Occipital lobe (tissue), 2 donors: ENCODE data around the gene HTR1D. TPM values are rescaled to one million over a fixed set of nuclear protein-coding genes. Genes with fewer than 3 reads are reported as not detected.
"Not testable (repeated sequence)": the region's sequence is repeated elsewhere in the genome, so short reads cannot be mapped to it uniquely, and the experiment has no call there.

Experiments
- DNase-seq: peaks from one replicate; lab custom pipeline; 2025; lab: John Stamatoyannopoulos, UW
- total RNA-seq: library from RNA; depleted of rRNA; stranded (reverse); fragments of >200 nt; gene quantifications from one replicate; pipeline ENCODE4 v1.2.3, GENCODE V29; 2014

Gene HTR1D, protein sequence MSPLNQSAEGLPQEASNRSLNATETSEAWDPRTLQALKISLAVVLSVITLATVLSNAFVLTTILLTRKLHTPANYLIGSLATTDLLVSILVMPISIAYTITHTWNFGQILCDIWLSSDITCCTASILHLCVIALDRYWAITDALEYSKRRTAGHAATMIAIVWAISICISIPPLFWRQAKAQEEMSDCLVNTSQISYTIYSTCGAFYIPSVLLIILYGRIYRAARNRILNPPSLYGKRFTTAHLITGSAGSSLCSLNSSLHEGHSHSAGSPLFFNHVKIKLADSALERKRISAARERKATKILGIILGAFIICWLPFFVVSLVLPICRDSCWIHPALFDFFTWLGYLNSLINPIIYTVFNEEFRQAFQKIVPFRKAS
- total RNA-seq: not detected

DNA sequence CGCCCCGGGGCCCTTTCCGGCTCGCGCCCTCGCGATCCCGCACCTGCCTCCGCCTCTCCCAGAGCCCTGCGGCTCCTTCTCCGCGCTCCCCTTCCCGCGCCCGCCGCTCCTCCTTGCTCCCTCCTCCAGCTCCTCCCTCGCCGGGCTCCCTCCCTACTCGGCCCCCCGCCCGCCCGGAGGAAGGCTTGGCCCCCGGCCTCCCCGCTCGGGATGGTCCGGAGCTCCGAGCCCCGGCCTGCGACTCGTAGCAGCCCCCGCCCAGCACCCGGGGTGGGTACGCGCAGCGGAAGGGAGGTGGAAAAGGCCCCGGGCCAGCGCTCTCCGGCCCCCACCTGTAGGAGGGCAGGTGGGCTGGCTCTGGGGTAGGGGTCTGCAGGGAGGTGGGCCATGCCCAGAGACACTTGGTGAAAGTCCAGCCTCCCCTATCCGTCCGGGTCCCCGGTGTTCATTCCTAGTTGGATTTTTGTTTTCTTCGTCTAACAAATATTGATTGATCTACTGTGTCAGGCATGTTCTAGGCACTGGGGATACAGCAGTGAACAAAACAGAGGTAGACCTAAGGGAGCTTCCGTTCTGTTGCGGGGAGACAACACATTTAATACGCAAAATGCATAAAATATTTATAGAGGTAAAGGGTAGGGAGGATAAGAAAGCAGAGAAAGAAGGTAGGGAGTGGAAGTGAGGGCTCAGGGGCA lies at the start of gene HTR1D:
Gene HTR1D (minus strand): TSS at position 82 of the 695 bp plus-strand sequence. CDS start 23,283 bp downstream, outside the sequence.
- no peak for DNase-seq

- DNase-seq: no peak
Observed at GRCh38 chr1:23263380-23263887, 46.1 kb upstream of the HTR1D start.

DNA sequence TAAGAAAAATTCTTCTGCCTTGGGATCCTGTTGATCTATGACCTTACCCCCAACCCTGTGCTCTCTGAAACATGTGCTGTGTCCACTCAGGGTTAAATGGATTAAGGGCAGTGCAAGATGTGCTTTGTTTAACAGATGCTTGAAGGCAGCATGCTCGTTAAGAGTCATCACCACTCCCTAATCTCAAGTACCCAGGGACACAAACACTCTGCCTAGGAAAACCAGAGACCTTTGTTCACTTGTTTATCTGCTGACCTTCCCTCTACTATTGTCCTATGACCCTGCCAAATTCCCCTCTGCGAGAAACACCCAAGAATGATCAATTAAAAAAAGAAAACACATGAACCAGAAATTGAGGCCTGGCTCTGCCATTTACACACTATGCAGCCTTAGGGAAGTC lies 40.8 kb upstream of the HTR1D start:
- not testable (repeated sequence) for DNase-seq

GRCh38 chr1:23257371-23257770 lies 40.1 kb upstream of the HTR1D start:
- DNase-seq: not testable (repeated sequence)

DNA sequence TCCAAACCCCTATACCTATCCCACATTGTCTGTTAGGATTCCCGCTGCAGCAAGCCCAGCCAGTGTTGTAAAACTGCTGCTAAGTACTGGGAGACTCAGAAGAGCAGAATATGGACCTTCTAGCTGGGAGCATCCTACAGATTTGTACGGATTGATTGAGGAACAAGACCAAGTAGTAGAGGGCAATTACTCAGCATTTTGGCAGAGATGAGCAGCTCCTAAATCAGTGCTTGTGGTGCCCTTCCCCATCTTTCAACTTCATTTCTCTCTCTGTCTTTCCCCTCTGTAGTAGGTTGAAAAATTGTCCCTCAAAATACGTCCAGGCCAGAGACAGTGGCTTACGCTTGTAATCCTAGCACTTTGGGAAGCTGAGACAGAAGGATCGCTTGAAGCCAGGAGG lies 37.3 kb upstream of the HTR1D start:
- DNase-seq: no peak

- DNase-seq: no peak
Observed at GRCh38 chr1:23251812-23252211, 34.5 kb upstream of the HTR1D start.

- DNase-seq: no peak
Observed at GRCh38 chr1:23249787-23250454, 32.6 kb upstream of the HTR1D start.

- no peak for DNase-seq
Observed at GRCh38 chr1:23247276-23247675, 30.0 kb upstream of the HTR1D start.

- no peak for DNase-seq
Observed at GRCh38 chr1:23246274-23246673, 29.0 kb upstream of the HTR1D start.

DNA sequence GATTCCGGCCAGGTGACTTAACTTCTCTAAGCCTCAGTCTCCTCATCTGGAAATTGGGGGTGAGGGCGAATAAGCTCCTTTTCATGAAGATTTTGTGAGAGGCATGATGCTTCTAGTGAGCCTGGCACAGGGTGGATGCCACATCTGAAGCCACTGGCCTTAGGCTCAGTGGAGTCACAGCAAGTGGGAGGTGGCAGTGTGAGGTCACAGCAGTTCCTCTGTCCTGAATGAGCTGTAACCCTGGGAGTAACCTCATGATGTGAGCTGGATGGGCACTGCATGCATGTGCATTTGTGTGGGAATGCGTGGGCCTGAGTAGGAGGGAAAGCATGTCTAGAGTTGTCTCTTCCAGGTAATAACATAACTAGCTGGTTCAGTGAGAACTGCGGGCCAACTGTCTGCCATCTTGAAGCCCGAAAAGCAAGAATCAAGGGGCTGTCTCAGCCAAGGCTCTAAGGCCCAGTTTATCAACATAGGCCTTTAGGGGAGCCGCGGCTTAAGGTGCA lies 27.0 kb upstream of the HTR1D start:
- no peak for DNase-seq

DNA sequence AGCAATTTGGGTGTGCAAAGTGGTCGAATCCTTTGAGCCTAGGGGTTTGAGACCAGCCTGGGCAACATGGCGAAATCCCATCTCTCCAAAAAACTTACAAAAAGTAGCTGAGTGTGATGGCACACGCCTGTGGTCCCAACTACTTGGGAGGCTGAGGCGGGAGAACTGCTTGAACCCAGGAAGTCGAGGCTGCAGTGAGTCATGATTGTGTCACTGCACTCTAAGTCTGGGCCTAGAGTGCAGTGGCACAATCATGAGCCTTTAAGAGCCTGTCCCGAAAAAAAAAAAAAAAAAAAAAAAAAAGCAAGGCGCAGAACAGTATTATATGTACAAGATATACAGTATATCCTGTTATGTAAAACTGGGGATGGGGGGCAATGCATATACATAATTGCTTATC lies 25.1 kb upstream of the HTR1D start:
- DNase-seq: no peak

DNA sequence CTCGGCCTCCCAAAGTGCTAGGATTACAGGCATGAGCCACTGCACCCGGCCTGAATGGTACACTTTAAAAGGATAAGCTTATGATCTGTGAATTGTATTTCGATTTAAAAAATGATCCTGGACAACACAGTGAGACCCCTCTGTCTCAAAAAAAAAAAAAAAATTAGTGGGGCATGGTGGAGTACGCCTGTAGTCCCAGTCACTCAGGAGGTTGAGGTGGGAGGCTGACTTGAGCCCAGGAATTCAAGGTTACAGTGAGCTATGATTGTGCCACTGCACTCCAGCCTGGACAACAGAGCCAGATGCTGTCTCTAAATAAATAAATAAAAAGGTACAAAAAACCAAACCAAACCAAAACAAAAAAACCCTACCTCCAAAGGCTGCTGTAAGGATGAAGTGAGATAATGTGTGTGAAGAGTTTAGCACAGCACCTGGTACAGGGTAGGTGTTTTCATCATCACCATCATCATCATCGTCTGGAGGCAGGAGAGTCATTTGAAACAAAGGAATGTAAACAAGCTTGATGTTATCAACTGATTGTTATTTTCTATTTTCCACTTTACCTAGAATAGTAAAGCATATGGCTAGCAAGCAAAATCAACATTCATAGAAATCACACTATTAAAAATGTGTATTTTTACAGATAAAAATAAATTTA lies 22.5 kb upstream of the HTR1D start:
- no peak for DNase-seq

- no peak for DNase-seq
Observed at GRCh38 chr1:23238565-23238964, 21.3 kb upstream of the HTR1D start.

DNA sequence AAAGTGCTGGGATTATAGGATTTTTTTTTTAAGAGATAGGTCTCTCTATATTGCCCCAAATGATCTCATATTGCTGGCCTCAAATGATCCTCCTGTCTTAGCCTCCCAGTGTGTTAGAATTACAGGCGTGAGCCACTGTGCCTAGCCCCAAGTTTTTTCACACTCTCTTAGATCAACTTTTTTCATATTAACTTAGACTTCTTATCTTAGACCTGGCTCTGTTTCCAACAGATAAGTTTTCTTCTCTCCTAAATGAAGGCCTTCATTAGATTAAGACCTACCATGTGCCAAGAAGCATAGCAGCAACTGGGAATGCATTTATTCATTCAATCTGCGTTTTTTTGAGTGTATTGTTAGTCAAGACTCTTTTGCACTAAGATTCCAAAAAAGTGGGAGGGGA lies 20.2 kb upstream of the HTR1D start:
- no peak for DNase-seq

DNA sequence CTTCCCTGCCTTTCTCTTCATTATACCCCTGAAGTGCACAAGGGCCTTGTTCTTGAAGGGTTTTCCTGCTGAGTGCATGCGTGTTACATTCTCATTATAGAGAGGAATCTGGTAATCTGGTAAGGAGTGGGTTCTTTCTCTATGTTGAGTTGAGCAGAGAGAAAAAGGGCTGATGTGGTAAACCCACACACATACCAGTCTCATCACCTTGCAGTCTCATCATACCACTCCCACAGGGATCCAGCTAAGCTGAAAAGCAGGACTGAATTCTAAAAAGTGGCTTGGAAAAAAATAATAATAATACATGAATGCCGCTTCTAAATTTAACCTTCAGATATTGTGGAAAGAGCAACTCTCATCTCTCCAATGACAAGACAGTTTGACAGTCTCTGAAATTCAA lies 10.5 kb upstream of the HTR1D start:
- DNase-seq: no peak

DNA sequence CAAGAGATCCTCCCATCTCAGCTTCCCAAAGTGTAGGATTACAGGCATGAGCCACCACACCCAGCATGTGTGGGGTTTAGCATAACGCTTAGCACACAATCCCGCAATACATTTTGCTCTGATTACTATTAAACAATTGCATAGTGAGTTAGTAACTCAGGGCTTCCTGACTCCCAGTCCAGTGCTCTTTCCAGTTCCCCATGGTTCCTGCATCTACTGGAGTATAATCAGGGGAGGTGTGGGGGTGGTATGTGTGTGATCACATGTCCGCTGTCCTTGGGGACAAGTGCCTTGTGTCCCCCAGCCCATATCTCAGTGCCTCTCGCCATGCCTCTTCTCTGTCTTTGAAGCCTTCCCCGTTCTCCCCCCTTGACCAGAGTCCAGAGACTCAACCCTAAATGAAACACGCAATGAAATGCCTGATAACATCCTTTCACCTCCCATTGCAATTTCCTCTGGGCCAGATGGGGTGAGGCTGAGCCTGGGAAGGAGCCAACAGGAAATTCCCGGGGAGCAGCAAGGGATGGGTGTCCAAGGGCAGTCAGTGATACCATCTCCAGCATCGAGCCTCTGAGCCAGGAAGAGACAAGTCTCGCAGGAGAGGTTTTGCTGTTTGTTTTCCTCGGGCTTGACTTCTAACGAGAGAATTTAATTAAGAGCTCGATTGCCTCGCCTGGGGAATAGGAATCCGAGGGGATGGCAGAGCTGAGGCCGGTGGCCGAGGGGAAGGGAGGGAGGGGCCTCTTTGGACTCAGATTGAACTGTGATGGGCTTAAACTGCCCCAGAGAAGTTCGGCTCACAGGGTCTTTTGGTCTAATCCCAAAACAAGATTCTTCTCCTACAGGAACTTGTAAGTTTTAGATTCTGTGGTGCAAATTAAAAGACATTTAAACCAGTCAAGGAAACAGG lies 7.7 kb upstream of the HTR1D start:
- DNase-seq: no peak

- DNase-seq: not testable (repeated sequence)
Observed at GRCh38 chr1:23223963-23224362, 6.7 kb upstream of the HTR1D start.

GRCh38 chr1:23223490-23223951 lies 6.2 kb upstream of the HTR1D start:
- DNase-seq: not testable (repeated sequence)

DNA sequence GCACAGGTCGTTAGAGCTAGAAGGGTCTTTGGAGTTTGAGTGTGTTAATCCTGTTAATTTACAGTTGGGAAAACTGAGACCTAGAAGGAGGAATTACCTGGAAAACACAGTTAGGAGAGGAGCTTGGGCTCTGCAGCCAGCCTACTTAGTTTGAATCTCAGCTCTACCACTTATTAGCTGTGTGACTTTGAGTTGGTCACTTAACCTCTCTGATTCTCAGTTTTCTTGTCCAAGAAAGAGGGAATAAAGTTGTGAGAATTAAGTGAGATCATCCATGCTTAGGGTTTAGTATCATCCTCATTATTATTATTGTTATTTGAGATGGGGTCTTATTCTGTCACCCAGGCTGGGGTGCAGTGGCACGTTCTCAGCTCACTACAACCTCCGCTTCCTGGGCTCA lies 5.4 kb upstream of the HTR1D start:
- no peak for DNase-seq

DNA sequence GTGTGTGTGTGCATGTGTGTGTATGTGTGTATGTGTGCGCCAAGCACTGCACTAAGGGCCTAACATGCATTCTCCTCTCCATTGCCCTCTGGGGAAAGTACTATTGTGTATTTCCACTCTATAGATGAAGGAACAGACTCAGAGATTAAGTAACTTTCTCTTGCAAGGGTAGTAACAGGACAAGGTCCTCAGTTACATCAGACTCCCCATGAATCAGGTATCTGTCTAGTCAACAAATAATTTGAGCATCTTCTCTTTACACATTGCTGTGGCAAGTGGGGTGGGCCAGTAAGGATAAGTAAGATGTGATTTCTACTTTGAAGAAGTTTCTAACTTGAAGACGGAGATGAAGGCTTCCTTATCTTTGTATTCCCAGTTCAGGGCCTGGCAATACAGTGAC lies 5.0 kb upstream of the HTR1D start:
- DNase-seq: no peak
